ENCODE results near the gene WWOX.

Gene WWOX

GRCh38 chr16:78900966-78901365, 801.5 kb downstream of the WWOX start:
- H3K9ac ChIP-seq (ENCODE audit: insufficient read length, low read depth) = no peak overlapping the region

GRCh38 chr16:78902321-78902720, 802.9 kb downstream of the WWOX start:
- H3K4me3 ChIP-seq (ENCODE audit: insufficient read length, low read depth) = no peak overlapping the region
- TF ChIP-seq ZNF274 (IDR thresholded peaks at IDR 0.05; ENCODE audit: low read depth, low read length) (no peak), SUZ12 (IDR thresholded peaks at IDR 0.05; ENCODE audit: extremely low read depth, insufficient read depth, insufficient read length) (no peak), YY1 (IDR thresholded peaks at IDR 0.05; ENCODE audit: insufficient read depth, insufficient read length) (no peak)
- no peaks in the 10 kb centered on the region for H3K27me3 ChIP-seq (ENCODE audit: insufficient read depth, insufficient read length)
- H3K36me3 ChIP-seq (ENCODE audit: insufficient read depth, insufficient read length, low read length) = no peaks in the 10 kb centered on the region
- no peak for DNase-seq (ENCODE audit: low read depth, low spot score)
- H3K4me1 ChIP-seq (ENCODE audit: insufficient read depth, insufficient read length) = peaks cover 4% of the 10 kb centered on the region
- peaks cover 17% of the 10 kb centered on the region for H3K9me3 ChIP-seq (ENCODE audit: insufficient read depth, low read length)
- no peak overlapping the region for H3K9ac ChIP-seq (ENCODE audit: insufficient read length, low read depth)

More at GRCh38 chr16:78900966-78901365, 801.5 kb downstream of the WWOX start:
- no peaks in the 10 kb centered on the region for H3K4me1 ChIP-seq (ENCODE audit: insufficient read depth, insufficient read length)
- peaks cover 12% of the 10 kb centered on the region for H3K9me3 ChIP-seq (ENCODE audit: insufficient read depth, low read length)
- no peak for DNase-seq (ENCODE audit: low read depth, low spot score)
- no peaks in the 10 kb centered on the region for H3K27me3 ChIP-seq (ENCODE audit: insufficient read depth, insufficient read length)
- no peaks in the 10 kb centered on the region for H3K36me3 ChIP-seq (ENCODE audit: insufficient read depth, insufficient read length, low read length)
- no peak overlapping the region for H3K4me3 ChIP-seq (ENCODE audit: insufficient read length, low read depth)
- TF ChIP-seq YY1 (IDR thresholded peaks at IDR 0.05; ENCODE audit: insufficient read depth, insufficient read length) (no peak), SUZ12 (IDR thresholded peaks at IDR 0.05; ENCODE audit: extremely low read depth, insufficient read depth, insufficient read length) (no peak), ZNF274 (IDR thresholded peaks at IDR 0.05; ENCODE audit: low read depth, low read length) (no peak)

DNA sequence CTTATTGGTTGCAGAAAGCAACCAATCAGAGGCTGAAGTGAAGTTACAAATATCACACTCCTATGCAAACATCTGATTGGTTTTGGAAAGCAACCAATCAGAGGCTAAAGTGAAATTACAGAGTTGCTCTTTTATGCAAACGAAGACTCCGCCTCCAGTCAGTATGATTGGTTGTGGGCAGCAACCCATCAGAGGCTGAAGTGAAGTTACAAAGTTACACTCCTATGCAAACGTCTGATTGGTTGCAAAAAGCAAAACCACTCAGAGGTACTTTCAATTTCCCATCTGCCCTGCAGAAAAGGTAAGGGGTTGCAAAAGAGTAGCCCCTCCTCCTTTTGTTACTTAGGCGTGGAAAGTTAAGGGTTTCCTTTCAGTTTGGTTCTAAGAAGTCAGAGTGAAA, 803.8 kb downstream of the WWOX start:
- Histone ChIP-seq H3K9ac (ENCODE audit: insufficient read length, low read depth) (no peak overlapping the region), H3K27me3 (ENCODE audit: insufficient read depth, insufficient read length) (no peaks in the 10 kb centered on the region), H3K4me1 (ENCODE audit: insufficient read depth, insufficient read length) (peaks cover 5% of the 10 kb centered on the region), H3K9me3 (ENCODE audit: insufficient read depth, low read length) (peaks cover 25% of the 10 kb centered on the region), H3K4me3 (ENCODE audit: insufficient read length, low read depth) (no peak overlapping the region), H3K36me3 (ENCODE audit: insufficient read depth, insufficient read length, low read length) (no peaks in the 10 kb centered on the region)
- no peak for DNase-seq (ENCODE audit: low read depth, low spot score)
- TF ChIP-seq ZNF274 (IDR thresholded peaks at IDR 0.05; ENCODE audit: low read depth, low read length) (no peak), YY1 (IDR thresholded peaks at IDR 0.05; ENCODE audit: insufficient read depth, insufficient read length) (no peak), SUZ12 (IDR thresholded peaks at IDR 0.05; ENCODE audit: extremely low read depth, insufficient read depth, insufficient read length) (no peak)

- Histone ChIP-seq H3K4me1 (ENCODE audit: insufficient read depth, insufficient read length) (peaks cover 5% of the 10 kb centered on the region), H3K4me3 (ENCODE audit: insufficient read length, low read depth) (no peak overlapping the region), H3K27me3 (ENCODE audit: insufficient read depth, insufficient read length) (no peaks in the 10 kb centered on the region), H3K36me3 (ENCODE audit: insufficient read depth, insufficient read length, low read length) (no peaks in the 10 kb centered on the region), H3K9me3 (ENCODE audit: insufficient read depth, low read length) (peaks cover 25% of the 10 kb centered on the region; the same call in 1 of the 2 replicates), H3K9ac (ENCODE audit: insufficient read length, low read depth) (no peak overlapping the region)
- DNase-seq (ENCODE audit: low read depth, low spot score) = no peak
- TF ChIP-seq YY1 (IDR thresholded peaks at IDR 0.05; ENCODE audit: insufficient read depth, insufficient read length) (no peak), ZNF274 (IDR thresholded peaks at IDR 0.05; ENCODE audit: low read depth, low read length) (no peak), SUZ12 (IDR thresholded peaks at IDR 0.05; ENCODE audit: extremely low read depth, insufficient read depth, insufficient read length) (no peak)
Observed at GRCh38 chr16:78903843-78904242, 804.4 kb downstream of the WWOX start.

DNA sequence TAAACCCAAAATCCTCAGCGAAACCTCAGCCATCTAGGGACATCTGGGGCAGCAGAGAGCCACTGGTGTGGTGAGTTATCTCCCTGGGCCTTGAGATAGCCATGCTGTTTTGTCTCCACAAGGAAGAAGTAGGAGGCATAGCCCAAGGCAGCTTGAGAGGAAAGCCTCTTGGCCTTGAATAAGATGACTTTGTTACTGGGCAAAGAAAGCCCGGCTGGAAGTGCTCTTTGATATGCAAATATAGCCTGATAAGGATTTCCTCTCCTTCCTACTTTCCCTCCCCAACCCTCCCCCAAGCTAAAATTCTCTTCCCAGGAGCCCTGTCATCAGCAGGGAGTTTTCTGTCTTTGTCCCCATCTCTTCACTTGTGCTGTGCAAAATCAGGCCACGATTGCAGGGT, 806.7 kb downstream of the WWOX start:
- Histone ChIP-seq H3K9ac (ENCODE audit: insufficient read length, low read depth) (no peak overlapping the region), H3K9me3 (ENCODE audit: insufficient read depth, low read length) (peaks cover 37% of the 10 kb centered on the region; the same call in 1 of the 2 replicates), H3K36me3 (ENCODE audit: insufficient read depth, insufficient read length, low read length) (no peaks in the 10 kb centered on the region), H3K4me3 (ENCODE audit: insufficient read length, low read depth) (no peak overlapping the region), H3K27me3 (ENCODE audit: insufficient read depth, insufficient read length) (no peaks in the 10 kb centered on the region), H3K4me1 (ENCODE audit: insufficient read depth, insufficient read length) (peaks cover 5% of the 10 kb centered on the region)
- DNase-seq (ENCODE audit: low read depth, low spot score) = peak; percentile 86
- TF ChIP-seq SUZ12 (IDR thresholded peaks at IDR 0.05; ENCODE audit: extremely low read depth, insufficient read depth, insufficient read length) (no peak), ZNF274 (IDR thresholded peaks at IDR 0.05; ENCODE audit: low read depth, low read length) (no peak), YY1 (IDR thresholded peaks at IDR 0.05; ENCODE audit: insufficient read depth, insufficient read length) (no peak)

DNA sequence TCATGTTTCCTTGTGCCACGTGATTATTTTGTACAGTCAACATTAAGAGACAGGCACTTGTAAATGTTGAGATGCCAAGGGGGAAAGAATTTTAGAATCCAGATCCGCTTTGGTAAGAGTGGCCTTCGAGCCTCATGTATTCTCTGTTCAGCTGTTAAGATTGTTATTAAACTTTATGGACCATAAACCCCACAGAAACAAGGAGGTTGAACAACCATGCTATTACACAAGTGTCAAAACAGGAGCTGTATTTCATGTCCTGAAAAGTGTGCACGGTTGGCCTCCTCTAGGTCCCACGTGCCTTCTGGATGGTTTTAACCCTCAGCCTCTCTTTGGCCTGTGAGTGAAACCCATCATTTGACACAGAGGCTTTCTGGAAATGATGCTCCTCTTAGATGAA, 809.8 kb downstream of the WWOX start:
- TF ChIP-seq SUZ12 (IDR thresholded peaks at IDR 0.05; ENCODE audit: extremely low read depth, insufficient read depth, insufficient read length) (no peak), ZNF274 (IDR thresholded peaks at IDR 0.05; ENCODE audit: low read depth, low read length) (no peak), YY1 (IDR thresholded peaks at IDR 0.05; ENCODE audit: insufficient read depth, insufficient read length) (no peak)
- Histone ChIP-seq H3K9me3 (ENCODE audit: insufficient read depth, low read length) (peaks cover 29% of the 10 kb centered on the region; the same call in 1 of the 2 replicates), H3K4me1 (ENCODE audit: insufficient read depth, insufficient read length) (peaks cover 5% of the 10 kb centered on the region), H3K9ac (ENCODE audit: insufficient read length, low read depth) (no peak overlapping the region), H3K36me3 (ENCODE audit: insufficient read depth, insufficient read length, low read length) (no peaks in the 10 kb centered on the region), H3K27me3 (ENCODE audit: insufficient read depth, insufficient read length) (no peaks in the 10 kb centered on the region), H3K4me3 (ENCODE audit: insufficient read length, low read depth) (no peak overlapping the region)
- no peak for DNase-seq (ENCODE audit: low read depth, low spot score)

- H3K4me3 ChIP-seq (ENCODE audit: insufficient read length, low read depth) = no peak overlapping the region
- no peak overlapping the region for H3K9ac ChIP-seq (ENCODE audit: insufficient read length, low read depth)
- peaks cover 17% of the 10 kb centered on the region for H3K9me3 ChIP-seq (ENCODE audit: insufficient read depth, low read length)
- H3K36me3 ChIP-seq (ENCODE audit: insufficient read depth, insufficient read length, low read length) = no peaks in the 10 kb centered on the region
- no peak for DNase-seq (ENCODE audit: low read depth, low spot score)
- no peak for TF ChIP-seq YY1 (IDR thresholded peaks at IDR 0.05; ENCODE audit: insufficient read depth, insufficient read length)
- TF ChIP-seq ZNF274 (IDR thresholded peaks at IDR 0.05; ENCODE audit: low read depth, low read length) = no peak
- TF ChIP-seq SUZ12 (IDR thresholded peaks at IDR 0.05; ENCODE audit: extremely low read depth, insufficient read depth, insufficient read length) = no peak
- no peaks in the 10 kb centered on the region for H3K27me3 ChIP-seq (ENCODE audit: insufficient read depth, insufficient read length)
- H3K4me1 ChIP-seq (ENCODE audit: insufficient read depth, insufficient read length) = no peaks in the 10 kb centered on the region
Observed at GRCh38 chr16:78915811-78916345, 816.4 kb downstream of the WWOX start.

Measured in NT2/D1 (cell line).